Fibroblast of the aortic adventitia (primary cell): ENCODE measurements around the gene TRIM24. TPM values are rescaled to one million over a fixed set of nuclear protein-coding genes. Genes with fewer than 3 reads are reported as not detected.
A peak's percentile ranks its signal among the peaks of the same experiment; 100 is the strongest.
"Not testable (repeated sequence)": the region's sequence is repeated elsewhere in the genome, so short reads cannot be mapped to it uniquely, and the experiment has no call there.

Experiments
- DNase-seq: peaks from one replicate; pipeline ENCODE4 v3.0.0-alpha.2; 2010; ENCODE audit warnings: low read depth
- H3K4me3 ChIP-seq: 2 replicates; pipeline ENCODE4 v1.5.1; 2011; ENCODE audit warnings: low read depth, mild to moderate bottlenecking, control low read depth, low read length, moderate library complexity
- CTCF ChIP-seq: IDR thresholded peaks from 2 replicates; pipeline ENCODE4 v1.5.1; 2011; ENCODE audit warnings: mild to moderate bottlenecking, low read length, control low read depth, inconsistent platforms; ENCODE audit not compliant: insufficient read depth
- total RNA-seq: library from RNA; depleted of rRNA; stranded (reverse); fragments of >200 nt; gene quantifications from 2 replicates; pipeline ENCODE4 v1.2.3, GENCODE V29; 2012; ENCODE audit warnings: low replicate concordance

Gene TRIM24
- total RNA-seq, 1 donor: 12.6 TPM

- peak; percentile 31 for DNase-seq
- peak overlapping the region; percentile 82 for H3K4me3 ChIP-seq
- no peak for TF ChIP-seq CTCF
These were observed 869 bp downstream of the TRIM24 start for GRCh38 chr7:138460649-138461607.

GRCh38 chr7:138463291-138463618 is 3.2 kb downstream of the TRIM24 start:
- H3K4me3 ChIP-seq, DNase-seq: not testable (repeated sequence)

- no peak for TF ChIP-seq CTCF
- no peak overlapping the region for H3K4me3 ChIP-seq
- DNase-seq: no peak
These were observed 5.0 kb downstream of the TRIM24 start for GRCh38 chr7:138465046-138465445.

- DNase-seq, H3K4me3 ChIP-seq: not testable (repeated sequence)
These were observed 6.2 kb downstream of the TRIM24 start for GRCh38 chr7:138466069-138466756.

GRCh38 chr7:138468244-138469123 is 8.4 kb downstream of the TRIM24 start:
- no peak overlapping the region for H3K4me3 ChIP-seq
- DNase-seq: peak; percentile 61
- no peak for TF ChIP-seq CTCF

DNA sequence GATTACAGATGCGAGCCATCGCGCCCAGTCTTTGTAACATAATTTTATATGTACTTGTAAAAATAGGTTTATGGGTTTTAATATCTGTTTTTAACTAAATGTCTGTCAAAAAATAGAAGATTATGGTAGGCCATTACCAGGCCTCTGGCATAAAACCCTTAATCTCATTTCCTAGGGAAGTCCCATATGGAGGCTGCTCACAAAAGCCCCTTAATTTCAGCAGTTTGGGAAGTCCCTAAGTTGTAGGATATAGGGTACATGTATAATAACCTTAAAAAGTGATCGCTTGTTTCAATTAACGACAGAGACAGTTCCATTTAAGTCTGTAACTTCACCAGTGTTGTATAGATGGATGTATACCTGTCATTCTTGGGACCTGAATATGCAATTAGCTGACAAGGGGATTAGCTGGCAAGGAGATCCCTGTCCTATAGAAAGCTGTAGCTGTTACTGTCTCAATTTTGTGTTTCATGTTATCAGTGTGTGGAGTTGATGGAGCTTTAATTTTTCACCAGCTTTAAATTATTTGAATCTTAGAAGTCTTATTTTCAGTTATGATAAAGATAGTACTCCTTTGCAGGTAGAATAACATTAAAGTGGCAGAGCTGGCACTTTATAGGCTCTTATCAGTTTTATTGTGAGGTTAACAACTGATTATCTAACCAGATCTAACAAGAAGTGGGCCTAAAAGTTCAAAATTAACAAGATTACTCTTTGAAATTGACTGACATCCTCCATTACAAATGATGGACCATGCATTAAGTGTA is 10.5 kb downstream of the TRIM24 start:
- no peak overlapping the region for H3K4me3 ChIP-seq
- TF ChIP-seq CTCF: no peak
- no peak for DNase-seq
